HepG2 (cell line): ENCODE measurements around the gene TCN2. TPM values are rescaled to one million over a fixed set of nuclear protein-coding genes. Genes with fewer than 3 reads are reported as not detected.

ENCODE experiments used
- GABPB1 ChIP-seq: IDR thresholded peaks from 2 replicates; pipeline ENCODE4 v1.6.1; 2016; ENCODE audit warnings: mild to moderate bottlenecking, missing genetic modification reagents, moderate library complexity, missing compliant biosample characterization
- JUN ChIP-seq: sonication (generic); formaldehyde crosslinking; IDR thresholded peaks from 2 replicates; pipeline ENCODE4 v1.4.0; 2020; ENCODE audit warnings: mild to moderate bottlenecking, missing genetic modification reagents
- KDM1A ChIP-seq: IDR thresholded peaks from 2 replicates; pipeline ENCODE4 v1.6.1; 2016; ENCODE audit warnings: missing compliant biosample characterization
- NAIF1 ChIP-seq: sonication (generic); formaldehyde crosslinking; IDR thresholded peaks from 2 replicates; pipeline ENCODE4 v1.5.0; 2020; ENCODE audit warnings: mild to moderate bottlenecking, missing genetic modification reagents, borderline replicate concordance
- NBN ChIP-seq: fragments of 450-650 bp; conservative IDR thresholded peaks from 2 replicates; pipeline ENCODE4 v1.6.1; 2017
- NCOA5 ChIP-seq: sonication (generic); formaldehyde crosslinking; IDR thresholded peaks from 2 replicates; pipeline ENCODE4 v1.4.0; 2020; ENCODE audit warnings: missing genetic modification reagents
- SMARCC2 ChIP-seq: fragments of 450-650 bp; IDR thresholded peaks from 2 replicates; pipeline ENCODE4 v1.6.1; 2017; ENCODE audit warnings: antibody characterized with exemption, mild to moderate bottlenecking
- SNRNP70 ChIP-seq: fragments of 200-400 bp; formaldehyde crosslinking; IDR thresholded peaks from 2 replicates; pipeline ENCODE4 v1.6.1; 2017; ENCODE audit warnings: mild to moderate bottlenecking, low read depth, low read length, moderate library complexity
- SUZ12 ChIP-seq: fragments of 150-350 bp; IDR thresholded peaks from 2 replicates; pipeline ENCODE4 v1.6.1; 2014; ENCODE audit warnings: low read depth, low read length
- TBP ChIP-seq: sonication (generic); formaldehyde crosslinking; IDR thresholded peaks from 2 replicates; pipeline ENCODE4 v1.5.0; 2020; ENCODE audit warnings: missing genetic modification reagents
- ZFP36L2 ChIP-seq: sonication (generic); formaldehyde crosslinking; IDR thresholded peaks from 2 replicates; pipeline ENCODE4 v1.4.0; 2020; ENCODE audit warnings: missing genetic modification reagents
- ZFX ChIP-seq: sonication (generic); formaldehyde crosslinking; IDR thresholded peaks from 2 replicates; pipeline ENCODE4 v1.4.0; 2020; ENCODE audit warnings: mild to moderate bottlenecking, low read depth, missing genetic modification reagents, moderate library complexity
- ZIK1 ChIP-seq: sonication (generic); formaldehyde crosslinking; IDR thresholded peaks from 2 replicates; pipeline ENCODE4 v1.5.0; 2020; ENCODE audit warnings: mild to moderate bottlenecking, low read depth, missing genetic modification reagents, borderline replicate concordance
- ZNF160 ChIP-seq: sonication (generic); formaldehyde crosslinking; IDR thresholded peaks from 2 replicates; pipeline ENCODE4 v1.8.0; 2022; ENCODE audit warnings: mild to moderate bottlenecking, inconsistent platforms, missing genetic modification reagents
- ZNF18 ChIP-seq: sonication (generic); formaldehyde crosslinking; IDR thresholded peaks from 2 replicates; pipeline ENCODE4 v1.8.0; 2022; ENCODE audit warnings: mild to moderate bottlenecking, missing genetic modification reagents; ENCODE audit not compliant: insufficient replicate concordance
- ZNF333 ChIP-seq: sonication (generic); formaldehyde crosslinking; IDR thresholded peaks from 2 replicates; pipeline ENCODE4 v1.4.0; 2020; ENCODE audit warnings: mild to moderate bottlenecking, missing genetic modification reagents, borderline replicate concordance
- ZNF367 ChIP-seq: sonication (generic); formaldehyde crosslinking; IDR thresholded peaks from 2 replicates; pipeline ENCODE4 v1.4.0; 2020; ENCODE audit warnings: missing genetic modification reagents, borderline replicate concordance
- ZNF501 ChIP-seq: sonication (generic); formaldehyde crosslinking; IDR thresholded peaks from 2 replicates; pipeline ENCODE4 v1.5.1; 2020; ENCODE audit warnings: mild to moderate bottlenecking, moderate library complexity, missing genetic modification reagents
- ZNF619 ChIP-seq: sonication (generic); formaldehyde crosslinking; IDR thresholded peaks from 2 replicates; pipeline ENCODE4 v1.4.0; 2020; ENCODE audit warnings: mild to moderate bottlenecking, missing genetic modification reagents
- ZSCAN12 ChIP-seq: sonication (generic); formaldehyde crosslinking; IDR thresholded peaks from 2 replicates; pipeline ENCODE4 v1.9.0; 2021; ENCODE audit warnings: mild to moderate bottlenecking, missing genetic modification reagents
- ZSCAN30 ChIP-seq: sonication (generic); formaldehyde crosslinking; IDR thresholded peaks from 2 replicates; pipeline ENCODE4 v1.5.0; 2020; ENCODE audit warnings: mild to moderate bottlenecking, missing genetic modification reagents
- polyA plus RNA-seq, 8 experiments: library from polyadenylated mRNA; depleted of rRNA in 3 of 8; stranded (reverse) in 7 of 8; unstranded in 1 of 8; fragments of >200 nt; fragmentation: Illumina TruSeq in 4 of 8; extraction: Trizol in 4 of 8; gene quantifications; 2 replicates each; pipeline versions ENCODE4 v1.2.1 to v1.2.3, GENCODE V29; 2011 to 2016; ENCODE audit warnings: low read depth in 4 of 8, missing spikeins in 1 of 8, mixed read lengths in 1 of 8; ENCODE audit not compliant: insufficient read depth in 1 of 8
- total RNA-seq, 5 experiments: library from RNA; depleted of rRNA; stranded (reverse); fragments of >200 nt; fragmentation: Illumina TruSeq; extraction: Trizol; gene quantifications; 2 replicates each; pipeline ENCODE4 v1.2.3, GENCODE V29; 2016; ENCODE audit warnings: low read depth in 1 of 5
- TF ChIP-seq, protein P1 (sequence below): sonication (generic); formaldehyde crosslinking; IDR thresholded peaks from 2 replicates; pipeline ENCODE4 v1.8.0; 2022; ENCODE audit warnings: missing genetic modification reagents, mild to moderate bottlenecking, borderline replicate concordance
- TF ChIP-seq, protein P2 (sequence below): sonication (generic); formaldehyde crosslinking; IDR thresholded peaks from 2 replicates; pipeline ENCODE4 v1.4.0; 2020; ENCODE audit warnings: missing genetic modification reagents
- TF ChIP-seq, protein P3 (sequence below): sonication (generic); formaldehyde crosslinking; IDR thresholded peaks from 2 replicates; pipeline ENCODE4 v1.4.0; 2020; ENCODE audit warnings: missing genetic modification reagents

Gene TCN2
- total and polyA plus RNA-seq, 2 of the 13 experiments (the other 11 are each of a cell fraction or from before 2014, with no cell fraction given) = 0.29 to 0.31 TPM

DNA sequence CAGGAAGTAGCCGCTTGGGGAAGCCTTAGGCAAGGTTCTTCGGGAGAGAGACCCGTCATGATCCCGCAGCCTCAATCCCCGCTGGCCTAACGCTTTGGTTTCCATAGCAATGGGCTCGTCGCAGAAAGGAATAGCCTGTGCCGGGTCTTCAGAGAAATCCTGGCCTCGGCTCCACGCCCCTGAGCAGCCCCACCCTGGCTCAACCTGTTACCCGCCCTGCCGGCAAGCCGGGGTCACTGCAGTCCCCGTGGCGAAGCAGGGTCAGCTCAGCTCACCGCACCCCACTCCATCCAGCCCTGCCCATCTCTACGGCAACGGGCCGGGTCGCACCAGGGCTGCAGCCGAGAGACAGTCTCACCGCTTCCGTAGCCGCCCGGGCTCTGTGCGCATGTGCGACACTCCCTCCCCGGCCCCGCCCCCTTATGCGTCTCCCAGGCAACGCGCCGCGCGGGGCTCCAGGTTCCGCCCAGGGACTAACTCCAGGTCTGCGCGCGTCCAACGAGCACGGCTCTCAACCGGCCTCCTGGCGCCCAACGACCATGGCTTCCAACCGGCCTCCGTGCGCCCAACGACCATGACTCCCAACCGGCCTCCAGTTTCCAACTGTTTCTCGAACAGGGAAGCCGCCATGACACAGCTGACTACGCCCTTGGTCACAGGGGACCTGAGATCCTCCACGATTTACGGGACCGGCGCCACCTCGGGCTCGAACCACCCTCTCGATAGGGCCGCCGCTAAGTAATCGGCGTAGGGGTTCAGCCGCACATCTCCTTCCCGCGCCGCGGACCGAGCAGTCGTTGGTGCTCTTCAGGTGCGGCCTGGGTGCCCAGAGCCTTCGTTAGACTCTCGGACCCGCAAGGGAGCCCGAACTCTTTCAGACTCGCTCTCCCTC lies 60.8 kb downstream of the TCN2 start, which contains the start of gene DUSP18 (continued):
- TF ChIP-seq, protein P1, sequence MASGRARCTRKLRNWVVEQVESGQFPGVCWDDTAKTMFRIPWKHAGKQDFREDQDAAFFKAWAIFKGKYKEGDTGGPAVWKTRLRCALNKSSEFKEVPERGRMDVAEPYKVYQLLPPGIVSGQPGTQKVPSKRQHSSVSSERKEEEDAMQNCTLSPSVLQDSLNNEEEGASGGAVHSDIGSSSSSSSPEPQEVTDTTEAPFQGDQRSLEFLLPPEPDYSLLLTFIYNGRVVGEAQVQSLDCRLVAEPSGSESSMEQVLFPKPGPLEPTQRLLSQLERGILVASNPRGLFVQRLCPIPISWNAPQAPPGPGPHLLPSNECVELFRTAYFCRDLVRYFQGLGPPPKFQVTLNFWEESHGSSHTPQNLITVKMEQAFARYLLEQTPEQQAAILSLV (CRISPR knock-in tag) = no peak
- TF ChIP-seq ZIK1 (CRISPR knock-in tag) (no peak), TBP (CRISPR knock-in tag) (no peak), NCOA5 (CRISPR knock-in tag) (no peak), ZNF333 (CRISPR knock-in tag) (no peak), SUZ12 (no peak), ZNF619 (no peak), ZSCAN30 (CRISPR knock-in tag) (no peak), JUN (CRISPR knock-in tag) (no peak), ZFP36L2 (CRISPR knock-in tag) (no peak), ZNF367 (CRISPR knock-in tag) (no peak), ZNF18 (CRISPR knock-in tag) (no peak), KDM1A (CRISPR knock-in tag) (no peak), ZSCAN12 (CRISPR knock-in tag) (no peak), ZNF501 (CRISPR knock-in tag) (peak; percentile 56; the same call in 1 of the 2 replicates), ZNF160 (CRISPR knock-in tag) (no peak), NAIF1 (CRISPR knock-in tag) (peak; percentile 97), SMARCC2 (no peak), ZFX (CRISPR knock-in tag) (peak; percentile 41; the same call in 1 of the 2 replicates), GABPB1 (peak; percentile 72; the same call in 1 of the 2 replicates), SNRNP70 (no peak), NBN (no peak)
- TF ChIP-seq, protein P2, sequence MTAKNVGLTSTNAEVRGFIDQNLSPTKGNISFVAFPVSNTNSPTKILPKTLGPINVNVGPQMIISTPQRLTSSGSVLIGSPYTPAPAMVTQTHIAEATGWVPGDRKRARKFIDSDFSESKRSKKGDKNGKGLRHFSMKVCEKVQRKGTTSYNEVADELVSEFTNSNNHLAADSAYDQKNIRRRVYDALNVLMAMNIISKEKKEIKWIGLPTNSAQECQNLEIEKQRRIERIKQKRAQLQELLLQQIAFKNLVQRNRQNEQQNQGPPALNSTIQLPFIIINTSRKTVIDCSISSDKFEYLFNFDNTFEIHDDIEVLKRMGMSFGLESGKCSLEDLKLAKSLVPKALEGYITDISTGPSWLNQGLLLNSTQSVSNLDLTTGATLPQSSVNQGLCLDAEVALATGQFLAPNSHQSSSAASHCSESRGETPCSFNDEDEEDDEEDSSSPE (CRISPR knock-in tag) = no peak
- TF ChIP-seq, protein P3, sequence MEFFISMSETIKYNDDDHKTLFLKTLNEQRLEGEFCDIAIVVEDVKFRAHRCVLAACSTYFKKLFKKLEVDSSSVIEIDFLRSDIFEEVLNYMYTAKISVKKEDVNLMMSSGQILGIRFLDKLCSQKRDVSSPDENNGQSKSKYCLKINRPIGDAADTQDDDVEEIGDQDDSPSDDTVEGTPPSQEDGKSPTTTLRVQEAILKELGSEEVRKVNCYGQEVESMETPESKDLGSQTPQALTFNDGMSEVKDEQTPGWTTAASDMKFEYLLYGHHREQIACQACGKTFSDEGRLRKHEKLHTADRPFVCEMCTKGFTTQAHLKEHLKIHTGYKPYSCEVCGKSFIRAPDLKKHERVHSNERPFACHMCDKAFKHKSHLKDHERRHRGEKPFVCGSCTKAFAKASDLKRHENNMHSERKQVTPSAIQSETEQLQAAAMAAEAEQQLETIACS (CRISPR knock-in tag) = no peak
